Measurements from ENCODE around the gene PPP1R12C.

The PPP1R12C gene

GRCh38 chr19:55041627-55042343 lies 75.7 kb downstream of the PPP1R12C start:
- DNase-seq: peak; percentile 48

GRCh38 chr19:55041244-55041626 lies 76.2 kb downstream of the PPP1R12C start:
- no peak for DNase-seq
